Lower leg skin (tissue), 4 donors: ENCODE measurements around the gene CAPNS1. TPM values are rescaled to one million over a fixed set of nuclear protein-coding genes. Genes with fewer than 3 reads are reported as not detected.

Source experiments
- DNase-seq, 2 donors: peaks; one replicate each; pipeline ENCODE4 v3.0.0-alpha.2; 2019; ENCODE audit warnings: low spot score in 2 of 2
- H3K4me3 ChIP-seq: fragments of 200-600 bp; sonication (generic); 2 replicates; pipeline ENCODE4 v1.5.1; 2017; ENCODE audit warnings: mild to moderate bottlenecking, low read depth; ENCODE audit not compliant: poor library complexity, severe bottlenecking
- CTCF ChIP-seq, 3 donors: fragments of 450-650 bp; IDR thresholded peaks; one replicate each; pipeline ENCODE4 v1.5.1; 2016; ENCODE audit warnings: antibody characterized with exemption in 3 of 3, mild to moderate bottlenecking in 3 of 3, moderate library complexity in 2 of 3
- POLR2A ChIP-seq, 2 donors: fragments of 450-650 bp; IDR thresholded peaks; one replicate each; pipeline ENCODE4 v1.6.1; 2016 to 2017; ENCODE audit warnings: antibody characterized with exemption in 2 of 2, mild to moderate bottlenecking in 1 of 2, moderate library complexity in 1 of 2
- WGBS, 2 donors: methylation state at CpG; one replicate each; pipeline ENCODE4 v1.1.5; 2018; 5-methylcytosine and 5-hydroxymethylcytosine counted together
- intact Hi-C: fragments of 100-400 bp; cut with DNase I; formaldehyde crosslinking; loops from one replicate; pipeline ENCODE4 v1.15.0; 2023; ENCODE audit warnings: low total_unique reads
- total RNA-seq, 4 donors: library from RNA; depleted of rRNA; stranded (reverse); fragments of >200 nt; gene quantifications; one replicate each; pipeline ENCODE4 v1.1.0, GENCODE V29; 2016

Gene CAPNS1
- total RNA-seq, 4 donors from 2014 or later = 33.3 to 125 (median 83.2) TPM

- DNase-seq = no peak
- no peak overlapping the region for H3K4me3 ChIP-seq
- no peak for TF ChIP-seq POLR2A (IDR thresholded peaks at IDR 0.05)
- no peak for TF ChIP-seq CTCF (IDR thresholded peaks at IDR 0.05)
- intact Hi-C loops = no loop called here
- WGBS, 2 donors = 89 to 95% methylated on average over 9 of the region's 9 CpGs
Observed at GRCh38 chr19:36142496-36142895, 2.6 kb downstream of the CAPNS1 start.

GRCh38 chr19:36144624-36145023 lies 4.8 kb downstream of the CAPNS1 start:
- no peak for DNase-seq
- TF ChIP-seq CTCF (IDR thresholded peaks at IDR 0.05) (no peak), POLR2A (IDR thresholded peaks at IDR 0.05) (no peak)
- WGBS, 2 donors = 95 to 99% methylated on average over 6 of the region's 6 CpGs
- intact Hi-C loops = no loop called here
- no peak overlapping the region for H3K4me3 ChIP-seq

- no peak overlapping the region for H3K4me3 ChIP-seq
- 40 to 41% methylated on average over 12 to 13 of the region's 13 CpGs for WGBS, 2 donors
- DNase-seq = peak; percentile 76 to 94
- intact Hi-C loops = no loop called here
- no peak for TF ChIP-seq CTCF (IDR thresholded peaks at IDR 0.05)
- TF ChIP-seq POLR2A (IDR thresholded peaks at IDR 0.05) = no peak
Observed at GRCh38 chr19:36149673-36150406, 10.0 kb downstream of the CAPNS1 start.

GRCh38 chr19:36150586-36150985 lies 10.7 kb downstream of the CAPNS1 start:
- WGBS, 2 donors = 57 to 71% methylated on average over 5 of the region's 5 CpGs
- no peak overlapping the region for H3K4me3 ChIP-seq
- DNase-seq = peak in 1 of 2 donors; percentile 87
- intact Hi-C loops = no loop called here
- no peak for TF ChIP-seq CTCF (IDR thresholded peaks at IDR 0.05)
- no peak for TF ChIP-seq POLR2A (IDR thresholded peaks at IDR 0.05)

- intact Hi-C loops = no loop called here
- WGBS, 2 donors = 44 to 54% methylated on average over 27 to 35 of the region's 47 CpGs
Observed at GRCh38 chr19:36151144-36152018, 11.5 kb downstream of the CAPNS1 start.

More at GRCh38 chr19:36151144-36152018, 11.5 kb downstream of the CAPNS1 start:
- peak; percentile 54 to 95 for DNase-seq
- H3K4me3 ChIP-seq = peak overlapping the region; percentile 38
- TF ChIP-seq POLR2A (IDR thresholded peaks at IDR 0.05) (no peak), CTCF (IDR thresholded peaks at IDR 0.05) (no peak)
